IMR-90 (cell line): Measurements from ENCODE around the gene TBXAS1. TPM values are rescaled to one million over a fixed set of nuclear protein-coding genes. Genes with fewer than 3 reads are reported as not detected.

Experiments used
- polyA plus RNA-seq, 3 experiments: library from polyadenylated mRNA; depleted of rRNA; stranded (reverse); fragments of >200 nt; gene quantifications; 2 replicates each; pipeline ENCODE4 v1.2.3, GENCODE V29; 2012; ENCODE audit warnings: low replicate concordance in 1 of 3
- total RNA-seq: library from RNA; depleted of rRNA; stranded (reverse); fragments of >200 nt; gene quantifications from 2 replicates; pipeline ENCODE4 v1.2.3, GENCODE V29; 2012; rRNA removed

The TBXAS1 gene
- total and polyA plus RNA-seq, 2 of the 4 experiments (the other 2 are of a cell fraction), result 5.9 to 10.8 TPM

Other genes with a start within 250 kb of the TBXAS1 start
- 21.7 and 22.0 TPM in 2 replicates for gene HIPK2, start 51.3 kb upstream of the TBXAS1 start, total RNA-seq
- 27.1 and 31.7 TPM in 2 replicates for gene HIPK2, start 51.3 kb upstream of the TBXAS1 start, polyA plus RNA-seq (2012; rRNA removed)
- gene PARP12, start 233.7 kb downstream of the TBXAS1 start, total RNA-seq, result 6.9 and 7.2 TPM in 2 replicates
- gene PARP12, start 233.7 kb downstream of the TBXAS1 start, polyA plus RNA-seq (2012; rRNA removed), result 11.3 and 14.0 TPM in 2 replicates